ENCODE measurements around the gene LBP.
"Not testable (repeated sequence)": the region's sequence is repeated elsewhere in the genome, so short reads cannot be mapped to it uniquely, and the experiment has no call there.

Gene LBP

DNA sequence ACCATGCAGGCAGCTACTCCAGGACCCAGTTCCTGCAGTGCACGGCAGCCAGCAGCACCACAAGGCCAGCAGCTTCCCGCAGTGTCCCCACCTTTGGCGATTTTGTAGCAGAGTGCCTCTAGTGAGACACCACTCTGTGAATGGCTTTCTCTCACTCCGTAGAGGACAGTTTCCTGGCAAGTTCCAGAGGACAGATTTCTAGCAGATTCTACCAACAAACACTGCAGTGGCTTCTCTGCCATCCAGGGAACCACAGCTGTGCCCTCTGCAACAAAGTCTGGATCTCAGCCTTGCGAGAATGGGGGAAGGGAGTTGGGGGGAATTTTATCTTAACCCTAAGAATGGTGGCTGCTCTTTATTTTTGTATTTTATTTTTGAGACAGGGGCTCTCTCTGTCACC, 60.2 kb downstream of the LBP start:
- DNase-seq: no peak

DNA sequence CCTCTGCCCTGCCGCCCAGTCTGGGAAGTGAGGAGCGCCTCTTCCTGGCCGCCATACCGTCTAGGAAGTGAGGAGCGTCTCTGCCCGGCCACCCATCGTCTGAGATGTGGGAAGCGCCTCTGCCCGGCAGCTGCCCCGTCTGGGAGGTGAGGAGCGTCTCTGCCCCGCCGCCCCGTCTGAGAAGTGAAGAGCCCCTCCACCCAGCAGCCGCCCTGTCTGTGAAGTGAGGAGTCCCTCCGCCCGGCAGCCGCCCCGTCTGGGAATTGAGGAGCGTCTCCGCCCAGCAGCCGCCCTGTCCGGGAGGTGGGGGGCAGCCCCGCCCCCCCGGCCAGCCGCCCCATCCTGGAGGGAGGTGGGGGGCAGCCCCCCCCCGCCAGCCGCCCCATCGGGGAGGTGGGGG, 61.0 kb downstream of the LBP start:
- no peak for DNase-seq

DNA sequence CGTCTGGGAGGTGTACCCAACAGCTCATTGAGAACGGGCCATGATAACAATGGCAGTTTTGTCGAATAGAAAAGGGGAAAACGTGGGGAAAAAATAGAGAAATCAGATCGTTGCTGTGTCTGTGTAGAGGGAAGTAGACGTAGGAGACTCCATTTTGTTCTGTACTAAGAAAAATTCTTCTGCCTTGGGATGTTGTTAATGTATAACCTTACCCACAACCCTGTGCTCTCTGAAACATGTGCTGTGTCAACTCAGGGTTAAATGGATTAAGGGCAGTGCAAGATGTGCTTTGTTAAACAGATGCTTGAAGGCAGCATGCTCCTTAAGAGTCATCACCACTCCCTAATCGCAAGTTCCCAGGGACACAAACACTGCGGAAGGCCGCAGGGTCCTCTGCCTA, 61.5 kb downstream of the LBP start:
- not testable (repeated sequence) for DNase-seq

DNA sequence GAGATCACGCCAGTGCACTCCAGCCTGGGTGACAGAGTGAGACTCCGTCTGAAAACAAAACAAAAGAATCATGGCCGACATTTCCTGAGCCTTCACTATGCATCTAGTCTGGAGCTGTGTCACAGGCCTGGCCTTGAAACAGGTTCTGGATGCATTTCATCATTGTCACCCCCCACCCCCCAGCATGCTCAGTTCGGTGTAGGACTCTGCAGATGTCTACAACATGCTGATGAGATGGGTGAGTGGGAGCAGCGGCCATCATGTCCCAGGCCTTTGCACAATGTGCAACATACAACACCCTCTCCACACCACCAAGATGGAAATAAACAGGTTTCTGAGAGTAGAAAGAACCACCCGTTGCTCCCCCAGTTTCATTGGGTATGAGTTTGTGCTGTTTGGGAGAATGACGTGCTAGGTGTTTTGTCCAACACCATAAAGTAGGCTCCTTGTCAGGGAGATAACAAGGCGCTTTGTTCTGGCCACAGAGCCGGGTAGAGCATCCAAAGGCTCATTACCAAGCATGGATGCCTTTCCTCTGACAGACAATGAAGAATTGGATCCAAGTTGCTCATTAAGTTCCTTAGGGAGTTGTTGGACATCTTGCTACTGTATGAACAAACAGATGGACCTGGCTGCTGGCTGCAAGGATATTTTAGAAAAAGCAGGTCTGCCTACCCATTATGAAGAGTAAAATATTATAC, 66.7 kb downstream of the LBP start:
- DNase-seq: no peak

DNA sequence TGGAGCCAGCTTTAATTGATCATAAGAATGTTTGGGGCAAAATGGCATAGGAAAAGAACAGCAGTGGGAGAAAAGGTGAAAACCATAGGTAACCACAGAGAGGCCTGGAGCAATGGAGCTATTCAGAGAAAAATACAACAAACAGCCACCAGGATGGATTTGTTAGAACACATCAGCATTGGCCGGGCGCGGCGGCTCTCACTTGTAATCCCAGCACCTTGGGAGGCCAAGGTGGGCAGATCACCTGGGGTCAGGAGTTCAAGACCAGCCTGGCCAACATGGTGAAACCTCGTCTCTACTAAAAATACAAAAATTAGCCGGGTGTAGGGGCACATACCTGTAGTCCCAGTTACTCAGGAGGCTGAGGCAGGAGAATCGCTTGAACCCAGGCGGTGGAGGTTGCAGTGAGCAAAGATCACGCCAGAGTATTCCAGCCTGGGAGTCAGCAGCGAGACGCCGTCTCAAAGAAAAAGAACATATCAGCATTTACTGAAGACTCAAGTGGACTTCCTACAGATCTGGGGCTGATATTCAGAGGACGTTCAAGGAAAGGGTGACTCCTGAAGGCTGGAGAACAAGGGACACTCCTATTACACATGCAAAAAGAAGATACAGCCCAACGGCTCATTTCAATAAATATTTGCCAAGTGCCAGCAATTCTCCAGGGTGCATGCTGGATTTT, 68.6 kb downstream of the LBP start:
- no peak for DNase-seq

DNA sequence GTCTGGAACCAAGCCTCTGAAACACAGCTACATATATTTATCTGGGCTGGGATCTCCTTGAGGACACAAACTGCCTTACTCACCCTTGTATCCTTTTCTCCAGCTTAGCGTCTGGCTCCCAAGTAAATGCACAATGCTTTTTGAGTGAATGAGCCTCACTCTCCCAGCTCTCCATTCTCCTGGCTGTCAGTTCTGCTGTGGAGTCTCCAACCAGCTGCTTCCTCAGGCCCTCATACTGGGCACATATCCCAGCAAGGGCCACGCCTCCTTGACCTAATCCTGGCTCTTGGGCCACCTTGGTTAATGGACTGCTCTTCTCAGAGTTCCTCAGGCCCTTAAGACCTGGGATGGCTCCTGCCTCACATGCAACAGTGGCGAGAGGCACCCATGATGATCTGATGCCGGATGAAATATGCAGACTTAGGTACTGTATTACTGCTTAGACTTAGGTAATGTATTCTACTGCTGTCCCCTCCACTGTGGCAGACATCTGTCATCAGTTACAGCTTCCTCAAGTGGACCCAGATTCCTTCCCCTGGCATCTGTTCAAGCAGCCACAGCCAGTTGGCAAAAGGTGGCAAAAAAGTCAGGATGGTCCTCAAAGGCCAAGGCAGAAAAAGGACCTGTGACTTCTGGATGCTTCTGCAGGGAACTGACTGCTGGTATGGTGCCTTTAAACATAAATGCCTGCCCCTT, 72.4 kb downstream of the LBP start:
- DNase-seq: no peak

DNA sequence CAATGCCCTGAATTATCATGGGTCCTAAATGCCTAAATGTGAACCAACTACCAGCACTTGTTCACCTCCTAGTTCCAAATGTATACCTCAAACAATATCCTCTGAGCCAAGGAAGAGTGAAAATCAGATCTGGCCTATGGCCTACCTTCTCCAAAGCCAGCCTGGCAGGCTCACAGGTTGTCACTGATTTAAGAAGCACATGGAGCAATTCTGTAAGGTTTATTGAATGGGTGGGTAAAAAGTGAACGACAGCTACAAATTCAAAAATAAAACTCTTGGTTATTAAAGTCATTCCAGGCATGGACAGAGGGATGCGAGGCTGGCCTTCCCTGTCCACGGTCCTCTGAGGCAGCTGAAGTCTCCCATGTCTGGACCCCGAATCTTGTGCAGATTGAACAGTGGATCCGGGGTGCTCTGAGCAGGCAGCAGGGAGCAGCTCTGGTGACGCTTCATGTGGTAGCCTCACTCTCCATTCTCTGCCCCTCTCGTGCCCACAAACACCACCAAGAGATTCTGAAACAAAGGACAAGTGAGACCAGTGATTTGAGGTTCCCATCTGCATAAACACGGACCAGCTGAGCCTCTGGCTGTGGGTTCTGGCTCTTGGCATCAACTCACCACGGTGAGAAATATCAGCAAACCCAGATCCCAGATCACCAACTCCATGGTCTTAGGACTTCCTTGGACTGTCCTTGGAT, 74.3 kb downstream of the LBP start:
- no peak for DNase-seq

DNA sequence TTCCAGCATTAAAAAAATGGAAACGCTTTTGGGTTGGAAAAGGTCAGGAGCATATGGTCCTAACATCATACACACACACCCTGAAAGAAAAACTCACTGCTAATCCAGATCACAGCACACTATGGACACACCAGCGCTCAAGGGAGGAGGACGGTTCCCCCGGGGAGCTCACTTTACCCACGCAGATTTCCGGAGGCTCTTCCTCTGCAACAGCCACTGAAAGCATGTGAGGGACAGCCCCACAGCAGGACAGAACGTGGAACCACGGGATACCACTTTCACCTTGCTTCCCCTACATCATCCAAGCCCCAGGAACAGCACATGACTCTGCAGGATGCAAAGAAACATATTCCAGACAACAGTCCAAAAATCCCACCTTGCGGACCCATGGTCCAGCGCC, 75.6 kb downstream of the LBP start:
- no peak for DNase-seq

DNA sequence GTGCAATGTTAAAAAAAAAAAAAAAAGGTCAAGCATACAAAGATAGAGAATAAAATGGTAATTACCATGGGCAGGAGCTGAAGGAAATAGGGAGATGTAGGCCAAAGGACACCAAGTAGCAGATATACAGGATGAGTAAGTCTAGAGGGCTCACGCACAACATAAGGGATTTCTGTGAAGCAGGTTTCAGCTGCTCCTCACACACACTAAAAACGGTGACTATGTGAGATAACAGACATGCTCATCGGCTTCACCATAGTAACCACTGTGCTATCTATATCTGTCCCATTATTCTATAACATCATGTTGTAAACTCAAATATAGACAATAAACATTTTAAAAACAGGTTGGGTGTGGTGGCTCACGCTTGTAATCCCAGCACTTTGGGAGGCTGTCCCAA, 77.3 kb downstream of the LBP start:
- DNase-seq: no peak

DNA sequence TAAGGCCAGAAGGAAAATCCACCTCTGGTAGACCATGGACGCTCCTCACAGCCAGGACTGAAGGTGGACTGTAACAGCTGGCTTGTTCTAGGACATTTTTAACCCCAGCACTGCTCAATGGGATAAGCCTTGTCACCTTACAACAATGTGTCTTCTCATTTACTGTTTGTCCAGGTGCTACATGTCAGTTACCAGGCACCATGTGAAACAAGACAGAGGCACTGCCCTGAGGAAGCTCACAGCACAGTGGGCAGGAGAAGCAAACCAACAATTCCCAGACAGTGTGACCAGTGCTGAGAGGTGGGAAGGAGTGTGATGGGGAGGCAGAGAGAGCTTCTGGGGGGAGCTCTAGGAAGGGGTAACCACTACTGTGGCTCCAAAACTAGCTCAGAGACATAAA, 78.1 kb downstream of the LBP start:
- DNase-seq: no peak

DNA sequence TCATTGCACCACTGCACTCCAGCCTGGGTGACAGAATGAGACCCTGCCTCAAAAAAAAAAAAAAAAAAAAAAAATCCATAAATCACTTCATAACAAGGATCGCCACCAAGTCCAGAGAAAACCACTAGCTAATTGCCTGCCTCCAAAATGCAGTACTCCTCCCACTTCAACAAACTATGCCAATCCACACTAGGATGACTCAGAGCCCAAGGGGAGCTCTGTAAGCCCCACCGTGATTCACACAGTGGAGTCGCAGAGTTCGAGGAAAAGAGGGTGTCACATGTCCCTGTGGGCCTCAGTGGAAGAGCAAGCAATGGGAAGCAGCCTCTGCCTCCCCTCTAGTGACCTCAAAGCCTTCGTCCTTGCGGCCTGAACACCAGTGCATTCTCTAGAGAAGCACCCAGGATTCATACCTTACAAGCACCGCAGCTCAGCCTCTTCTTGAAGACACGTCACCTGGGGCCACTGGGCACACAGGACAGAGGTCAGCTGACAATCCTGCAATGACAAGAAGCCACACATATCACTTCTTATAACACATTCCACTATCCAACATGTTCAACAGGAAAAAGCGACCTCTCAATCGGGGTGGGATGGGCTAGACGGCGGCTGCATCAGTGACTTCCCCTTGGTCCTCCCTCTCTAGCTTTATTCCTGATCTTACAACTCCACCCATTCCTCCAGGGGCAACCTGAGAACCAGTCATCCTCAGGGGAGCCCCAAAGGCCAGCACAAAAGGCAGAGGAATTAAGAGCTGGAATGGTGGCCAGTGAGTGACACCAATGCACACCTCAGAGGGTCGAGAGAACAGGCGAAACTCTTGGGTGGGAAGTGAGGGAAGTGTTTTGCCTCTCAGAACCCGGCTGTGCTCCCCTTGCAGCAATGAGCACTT, 80.0 kb downstream of the LBP start:
- DNase-seq: no peak
